ENCODE results near the gene UBC.

The UBC gene

GRCh38 chr12:124884587-124885438, 29.6 kb downstream of the UBC start:
- no peak for TF ChIP-seq CTCF (IDR thresholded peaks at IDR 0.05)

- TF ChIP-seq CTCF (IDR thresholded peaks at IDR 0.05), result no peak
Measured at GRCh38 chr12:124883263-124884130, 31.0 kb downstream of the UBC start.

GRCh38 chr12:124881123-124881522, 33.3 kb downstream of the UBC start:
- TF ChIP-seq CTCF (IDR thresholded peaks at IDR 0.05), result no peak

GRCh38 chr12:124878795-124879516, 35.5 kb downstream of the UBC start:
- TF ChIP-seq CTCF (IDR thresholded peaks at IDR 0.05), result no peak

- TF ChIP-seq CTCF (IDR thresholded peaks at IDR 0.05), result no peak
Measured at GRCh38 chr12:124877423-124877822, 37.0 kb downstream of the UBC start.

- TF ChIP-seq CTCF (IDR thresholded peaks at IDR 0.05), result no peak
Measured at GRCh38 chr12:124876171-124876570, 38.3 kb downstream of the UBC start.

- no peak for TF ChIP-seq CTCF (IDR thresholded peaks at IDR 0.05)
Measured at GRCh38 chr12:124875803-124876132, 38.7 kb downstream of the UBC start.

Data from LNCAP (cell line).